GM19372 (cell line): ENCODE measurements around the gene MFAP4.
A peak's percentile ranks its signal among the peaks of the same experiment; 100 is the strongest.

ENCODE experiments used
- ATAC-seq: cut with Tn5 transposase; IDR thresholded peaks from one replicate; pipeline ENCODE4 v1.9.1; 2021; ENCODE audit warnings: mild to moderate bottlenecking, low read depth, moderate library complexity; ENCODE audit not compliant: unreplicated experiment

MFAP4 gene

GRCh38 chr17:19372866-19373504 is 14.0 kb downstream of the MFAP4 start:
- ATAC-seq, result no peak

GRCh38 chr17:19372439-19372838 is 14.6 kb downstream of the MFAP4 start:
- no peak for ATAC-seq

- no peak for ATAC-seq
Observed at GRCh38 chr17:19372011-19372370, 15.0 kb downstream of the MFAP4 start.

GRCh38 chr17:19371259-19372010 is 15.6 kb downstream of the MFAP4 start:
- ATAC-seq, result no peak

- ATAC-seq, result no peak
Observed at GRCh38 chr17:19370493-19370960, 16.5 kb downstream of the MFAP4 start.

GRCh38 chr17:19369846-19370492 is 17.0 kb downstream of the MFAP4 start:
- ATAC-seq, result no peak

GRCh38 chr17:19369107-19369778 is 17.7 kb downstream of the MFAP4 start:
- no peak for ATAC-seq

- no peak for ATAC-seq
Observed at GRCh38 chr17:19368229-19368628, 18.8 kb downstream of the MFAP4 start.

GRCh38 chr17:19366637-19366972 is 20.4 kb downstream of the MFAP4 start:
- no peak for ATAC-seq

GRCh38 chr17:19365833-19366636 is 21.0 kb downstream of the MFAP4 start:
- no peak for ATAC-seq

GRCh38 chr17:19365499-19365817 is 21.5 kb downstream of the MFAP4 start:
- ATAC-seq, result no peak

GRCh38 chr17:19364699-19365498 is 22.1 kb downstream of the MFAP4 start:
- no peak for ATAC-seq

- no peak for ATAC-seq
Observed at GRCh38 chr17:19363460-19364035, 23.4 kb downstream of the MFAP4 start.

- ATAC-seq, result no peak
Observed at GRCh38 chr17:19363114-19363438, 23.9 kb downstream of the MFAP4 start.

GRCh38 chr17:19362277-19363113 is 24.5 kb downstream of the MFAP4 start, which contains the start of gene B9D1:
B9D1 (minus strand) TSS chr17:19362723; CDS start chr17:19362569, 154 bp downstream.
- ATAC-seq, result peak; percentile 91

GRCh38 chr17:19361944-19362276 is 25.1 kb downstream of the MFAP4 start:
- no peak for ATAC-seq

GRCh38 chr17:19361326-19361725 is 25.7 kb downstream of the MFAP4 start:
- no peak for ATAC-seq

GRCh38 chr17:19360772-19361171 is 26.2 kb downstream of the MFAP4 start:
- no peak for ATAC-seq

- ATAC-seq, result no peak
Observed at GRCh38 chr17:19359856-19360255, 27.1 kb downstream of the MFAP4 start.
